PFSK-1 (cell line): ENCODE results near the gene KCNQ4.

Source experiments
- FOXP2 ChIP-seq: optimal IDR thresholded peaks from 2 replicates; pipeline ENCODE3; 2011; ENCODE audit warnings: borderline replicate concordance, control low read depth, inconsistent platforms; ENCODE audit not compliant: insufficient read depth; ENCODE audit errors: extremely low read length, extremely low read depth
- POLR2AphosphoS5 ChIP-seq: IDR thresholded peaks from 2 replicates; pipeline ENCODE4 v1.6.1; 2012; ENCODE audit warnings: low read depth, mild to moderate bottlenecking, control low read depth, low read length, moderate library complexity
- REST ChIP-seq, 2 experiments: IDR thresholded peaks; 2 replicates each; pipeline versions ENCODE4 v1.6.1 to v1.8.0; 2011 to 2012; ENCODE audit warnings: low read depth in 2 of 2, low read length in 2 of 2, control low read depth in 1 of 2, inconsistent platforms in 1 of 2, mild to moderate bottlenecking in 1 of 2, moderate library complexity in 1 of 2; ENCODE audit not compliant: insufficient read depth in 1 of 2
- SIN3A ChIP-seq: IDR thresholded peaks from 2 replicates; pipeline ENCODE4 v1.6.1; 2012; ENCODE audit warnings: mild to moderate bottlenecking, low read length, moderate library complexity, borderline replicate concordance; ENCODE audit not compliant: insufficient read depth
- TAF1 ChIP-seq: IDR thresholded peaks from 2 replicates; pipeline ENCODE4 v1.6.1; 2012; ENCODE audit warnings: low read length, control low read depth, borderline replicate concordance; ENCODE audit not compliant: insufficient read depth

The KCNQ4 gene

GRCh38 chr1:40817791-40818263 is 34.2 kb downstream of the KCNQ4 start:
- TF ChIP-seq TAF1 (no peak), SIN3A (no peak), REST (IDR thresholded peaks at IDR 0.05; ENCODE audit: insufficient read depth in 1 of 2, low read depth in 2 of 2, low read length in 2 of 2) (no peak), FOXP2 (no peak), POLR2AphosphoS5 (no peak)

GRCh38 chr1:40818264-40818961 is 34.8 kb downstream of the KCNQ4 start:
- TF ChIP-seq FOXP2: no peak
- no peak for TF ChIP-seq TAF1
- no peak for TF ChIP-seq SIN3A
- no peak for TF ChIP-seq REST (IDR thresholded peaks at IDR 0.05; ENCODE audit: insufficient read depth in 1 of 2, low read depth in 2 of 2, low read length in 2 of 2)

DNA sequence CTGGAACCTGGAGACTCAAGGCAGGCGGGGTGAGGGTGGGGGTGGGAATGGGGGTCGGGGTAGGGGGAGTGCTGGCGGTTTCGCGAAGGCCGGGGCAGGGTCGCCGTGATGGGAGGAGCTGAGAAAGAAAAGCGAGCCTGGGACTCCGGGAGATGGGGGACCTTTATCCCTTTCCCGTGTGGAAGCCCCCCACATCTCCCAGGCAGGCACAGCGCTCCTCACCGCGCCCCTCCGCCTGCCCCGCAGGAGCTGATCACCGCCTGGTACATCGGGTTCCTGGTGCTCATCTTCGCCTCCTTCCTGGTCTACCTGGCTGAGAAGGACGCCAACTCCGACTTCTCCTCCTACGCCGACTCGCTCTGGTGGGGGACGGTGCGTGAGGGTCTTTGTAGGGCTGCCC is 35.5 kb downstream of the KCNQ4 start:
- TF ChIP-seq REST (IDR thresholded peaks at IDR 0.05; ENCODE audit: insufficient read depth in 1 of 2, low read depth in 2 of 2, low read length in 2 of 2): no peak

GRCh38 chr1:40820251-40820797 is 36.7 kb downstream of the KCNQ4 start:
- no peak for TF ChIP-seq REST (IDR thresholded peaks at IDR 0.05; ENCODE audit: insufficient read depth in 1 of 2, low read depth in 2 of 2, low read length in 2 of 2)
- TF ChIP-seq TAF1: no peak
- TF ChIP-seq FOXP2: no peak
- no peak for TF ChIP-seq POLR2AphosphoS5
- TF ChIP-seq SIN3A: no peak

DNA sequence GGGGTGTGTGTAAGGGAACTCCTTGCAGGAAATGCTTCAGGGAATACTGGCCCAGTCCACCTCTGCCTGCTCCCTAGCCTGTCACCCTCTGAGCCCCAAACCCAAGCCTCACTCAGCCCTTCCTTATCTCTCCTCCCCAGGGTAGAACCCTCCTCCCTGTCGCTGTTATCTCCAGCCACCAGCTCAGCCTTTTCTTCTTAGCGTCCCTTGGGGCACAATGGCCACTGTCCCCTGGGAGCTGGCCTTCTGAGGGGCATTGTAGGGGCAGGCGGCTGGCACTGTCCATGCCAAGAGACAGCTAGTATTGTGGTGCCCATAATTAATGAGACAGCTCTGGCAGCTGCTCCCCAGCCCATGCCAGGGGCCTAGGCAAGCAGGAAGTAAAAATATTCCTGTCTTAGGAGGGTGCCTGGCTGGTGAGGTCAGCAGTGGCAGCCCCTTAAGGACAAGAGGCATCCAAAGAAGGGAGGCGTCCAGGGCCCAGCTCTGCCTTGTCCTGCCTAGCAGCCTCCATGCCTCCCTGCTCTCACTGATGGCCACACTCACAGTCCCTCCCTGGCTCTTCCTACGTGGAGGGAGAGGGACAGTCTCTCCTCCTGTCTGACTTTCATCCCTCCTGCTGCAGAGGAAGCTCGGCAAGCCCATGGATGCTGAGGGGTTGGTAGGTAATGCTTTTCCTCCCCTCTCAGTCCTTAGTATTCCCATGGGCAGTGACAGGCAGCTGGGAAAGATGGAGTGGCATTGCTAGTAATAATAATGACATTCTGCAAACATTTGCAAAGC is 37.5 kb downstream of the KCNQ4 start:
- TF ChIP-seq REST (IDR thresholded peaks at IDR 0.05; ENCODE audit: insufficient read depth in 1 of 2, low read depth in 2 of 2, low read length in 2 of 2) (no peak), SIN3A (no peak), POLR2AphosphoS5 (no peak), TAF1 (no peak), FOXP2 (no peak)
